GM19468 (cell line): ENCODE data around the gene MS4A15.
A peak's percentile ranks its signal among the peaks of the same experiment; 100 is the strongest.

Experiments
- ATAC-seq: cut with Tn5 transposase; IDR thresholded peaks from one replicate; pipeline ENCODE4 v1.9.1; 2021; ENCODE audit warnings: mild to moderate bottlenecking, moderate library complexity, moderate number of reproducible peaks; ENCODE audit not compliant: unreplicated experiment; ENCODE audit errors: extremely low read depth

The MS4A15 gene

DNA sequence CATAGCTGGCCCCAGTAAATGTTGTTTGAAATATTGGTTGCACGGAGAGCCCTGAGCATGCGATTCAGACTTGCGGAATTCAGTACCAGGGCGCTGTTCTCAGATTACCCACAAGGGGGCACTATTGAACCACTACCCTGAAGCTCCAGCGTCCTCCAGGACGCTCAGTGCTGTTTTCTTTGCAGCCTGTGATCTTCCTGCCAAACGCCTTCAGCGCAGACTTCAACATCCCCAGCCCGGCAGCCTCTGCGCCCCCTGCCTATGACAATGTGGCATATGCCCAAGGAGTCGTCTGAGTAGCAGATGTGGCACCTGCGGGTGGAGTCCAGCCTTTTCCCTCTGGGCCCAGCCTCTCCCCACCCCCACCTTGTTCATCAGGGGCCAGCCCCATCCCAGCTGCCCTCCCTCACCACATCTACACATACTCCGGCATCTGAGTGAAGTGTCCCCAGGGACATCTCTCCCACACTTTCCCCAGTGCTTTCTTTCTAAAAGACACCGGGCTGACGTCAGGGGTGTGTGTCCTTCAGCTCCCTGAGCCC is 18.8 kb downstream of the MS4A15 start:
- ATAC-seq = peak; percentile 64

DNA sequence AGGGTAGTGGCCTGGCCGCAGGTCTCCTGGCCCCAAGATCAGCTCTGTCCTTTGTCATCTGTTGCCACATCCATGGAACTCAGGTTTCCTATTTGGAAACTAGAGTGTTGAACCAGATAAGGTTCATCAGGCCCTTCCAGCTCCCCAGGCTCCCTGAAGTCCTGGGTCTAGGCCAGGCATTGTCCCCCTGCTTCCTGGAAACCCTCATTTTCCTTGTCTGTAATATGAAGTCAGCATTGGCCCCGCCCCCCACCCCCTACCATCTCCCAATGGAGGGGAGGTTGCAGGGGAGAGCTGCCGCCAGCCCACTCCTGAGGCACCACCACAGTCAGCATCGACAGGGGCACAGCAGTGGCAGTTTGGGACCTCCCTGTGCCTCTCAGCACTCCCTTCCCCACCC is 19.5 kb downstream of the MS4A15 start:
- no peak for ATAC-seq

DNA sequence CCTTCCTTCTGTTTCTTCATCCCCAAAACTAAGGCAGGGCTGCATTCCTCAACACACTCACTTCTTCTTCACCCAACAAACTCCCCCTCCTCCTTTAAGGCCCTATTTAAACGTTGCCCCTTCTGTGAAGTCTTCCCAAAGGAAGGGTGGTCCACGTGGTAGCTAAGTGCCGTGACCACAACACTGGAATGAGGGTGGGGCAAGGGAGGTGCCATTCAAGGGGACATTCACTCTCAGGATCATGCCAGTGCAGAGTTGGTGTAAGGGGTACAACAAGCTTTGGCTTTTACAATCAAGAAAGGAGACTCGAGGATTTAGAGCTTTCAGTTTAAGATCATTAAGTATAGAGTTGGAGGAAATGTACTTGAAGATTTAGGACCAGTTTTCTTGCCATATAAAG is 20.4 kb downstream of the MS4A15 start:
- ATAC-seq = no peak

DNA sequence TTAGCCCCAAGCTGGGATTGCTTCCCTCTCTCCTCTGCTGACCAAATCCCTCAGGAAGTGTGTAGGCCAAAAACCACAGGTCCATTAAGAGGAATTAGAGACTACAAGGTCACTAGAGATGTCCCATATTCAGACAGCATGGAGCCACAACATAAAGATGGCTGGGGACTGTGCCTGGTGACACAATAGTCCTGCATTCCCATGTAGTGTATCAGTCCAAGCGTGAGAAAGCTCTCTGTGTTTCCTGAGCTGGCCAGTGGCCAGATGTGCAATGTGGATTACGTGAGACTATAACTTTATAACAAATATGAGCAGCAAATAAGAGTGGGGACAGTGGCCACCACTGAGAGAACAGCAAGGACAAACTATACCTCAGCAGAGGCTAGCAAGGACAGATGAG is 20.9 kb downstream of the MS4A15 start:
- ATAC-seq = no peak

DNA sequence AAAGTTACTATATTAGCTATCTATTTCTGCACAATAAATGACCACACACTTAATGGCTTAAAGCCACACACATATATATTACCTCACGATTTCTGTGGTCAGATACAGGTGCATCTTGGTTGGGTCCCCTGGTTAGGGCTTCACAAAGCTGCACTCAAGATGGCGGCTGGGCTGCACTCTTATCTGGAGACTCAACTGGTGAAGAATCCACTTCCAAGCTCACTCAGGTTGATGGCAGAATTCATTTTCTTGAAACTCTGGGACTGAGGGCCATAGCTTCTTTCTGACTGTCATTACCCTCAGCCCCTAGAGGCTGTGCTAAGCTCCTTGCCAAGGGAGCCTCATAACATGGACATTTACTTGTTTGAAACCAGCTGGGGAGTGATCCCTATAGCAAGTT is 23.4 kb downstream of the MS4A15 start:
- no peak for ATAC-seq

DNA sequence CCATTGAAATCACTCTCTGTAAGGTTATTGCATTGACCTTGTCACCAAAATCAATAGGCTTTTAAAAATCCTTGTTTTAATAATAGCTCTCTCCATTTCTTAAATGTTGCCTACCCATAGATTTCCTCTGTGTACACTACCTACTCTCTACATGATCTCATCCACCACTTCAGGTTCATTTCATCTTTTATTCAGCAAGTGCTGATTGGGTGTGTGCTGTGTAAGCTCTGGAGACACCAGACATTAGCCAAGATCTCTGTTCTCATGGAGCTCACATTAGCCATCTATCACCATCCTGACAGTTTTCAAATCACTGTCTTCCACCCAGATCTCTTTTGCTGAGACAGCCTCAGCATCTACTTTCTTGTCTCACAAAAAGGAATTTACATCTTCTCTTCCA is 24.1 kb downstream of the MS4A15 start:
- no peak for ATAC-seq

DNA sequence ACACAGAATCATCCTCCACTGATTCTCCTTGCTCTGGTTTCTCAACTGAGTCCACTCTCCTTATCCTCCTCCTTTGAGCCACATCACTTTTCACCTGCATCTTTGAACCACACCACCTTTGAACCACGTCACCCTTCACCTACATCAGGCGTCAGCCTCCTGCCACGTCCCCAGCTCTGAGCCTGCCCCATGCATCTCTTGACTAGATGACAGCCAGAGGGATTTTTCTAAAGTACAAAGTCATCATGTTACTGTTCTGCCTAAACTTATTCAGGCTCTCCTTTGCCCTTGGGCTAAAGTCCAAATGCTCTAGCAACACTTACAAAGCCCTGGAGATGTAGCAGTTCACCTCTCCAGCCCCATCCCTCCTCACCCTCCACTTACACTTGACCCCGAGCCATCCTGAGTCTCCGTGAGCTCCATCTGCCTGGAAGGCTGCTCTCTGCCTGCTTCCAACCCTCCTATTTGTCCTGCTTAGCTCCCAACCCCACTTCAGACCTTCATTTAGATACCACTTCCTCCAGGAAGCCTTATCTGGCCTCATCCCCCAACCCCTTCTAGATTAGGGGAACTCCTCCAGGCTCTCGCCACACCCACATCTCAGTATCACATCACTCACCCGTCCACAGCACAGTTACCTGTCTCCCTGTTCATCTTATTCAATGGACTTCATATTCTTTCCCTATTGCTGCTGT is 24.8 kb downstream of the MS4A15 start:
- ATAC-seq = no peak

DNA sequence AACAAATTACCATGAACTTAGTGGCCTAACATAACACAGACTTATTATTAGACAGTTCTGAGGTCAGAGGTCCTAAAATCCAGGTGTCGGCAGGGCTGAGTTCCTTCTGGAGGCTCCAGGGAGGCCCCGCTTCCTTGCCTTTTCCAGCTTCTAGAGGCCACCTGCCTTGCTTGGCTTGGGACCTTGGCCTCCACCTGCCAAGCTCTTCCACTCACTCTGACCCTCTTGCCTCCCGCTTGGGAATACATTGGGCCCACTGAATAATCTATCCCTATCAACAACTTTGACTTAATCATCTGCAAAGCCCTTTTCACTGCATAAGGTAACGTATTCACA is 25.3 kb downstream of the MS4A15 start:
- ATAC-seq = no peak

DNA sequence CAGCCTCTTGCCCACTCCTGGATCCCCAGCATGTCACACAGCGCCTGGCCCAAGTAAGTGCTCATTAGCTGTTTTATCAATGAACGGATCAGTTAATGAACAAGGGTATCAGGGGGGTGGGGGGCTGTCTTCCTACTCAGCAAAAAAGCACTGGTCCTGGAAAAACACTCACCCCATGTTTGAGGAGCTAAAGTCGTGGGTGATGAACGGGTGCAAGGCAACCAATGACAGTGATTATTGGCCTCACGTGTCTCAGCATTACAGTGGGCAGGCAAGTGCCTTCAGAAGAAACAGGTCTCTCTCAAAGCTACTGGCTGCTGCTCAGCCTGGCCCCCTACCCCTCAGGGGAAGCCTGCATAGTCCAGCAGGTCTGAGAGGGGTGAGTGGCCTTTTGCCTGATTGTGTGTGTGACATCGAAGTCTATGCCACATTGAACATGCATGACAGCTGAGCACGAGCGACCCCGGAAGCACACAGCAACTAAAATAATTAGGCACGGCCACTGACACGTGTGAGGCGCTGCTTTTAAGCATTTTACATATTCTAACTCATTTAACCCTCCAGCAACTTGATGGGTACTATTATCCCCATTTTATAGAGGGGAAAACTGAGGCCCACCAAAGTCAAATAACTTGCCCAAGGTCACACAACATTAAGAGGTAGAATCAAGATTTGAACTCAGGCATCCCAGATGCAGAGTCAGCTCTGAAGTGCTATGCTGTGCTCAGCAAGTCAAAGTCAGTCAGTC is 25.9 kb downstream of the MS4A15 start:
- ATAC-seq = no peak

DNA sequence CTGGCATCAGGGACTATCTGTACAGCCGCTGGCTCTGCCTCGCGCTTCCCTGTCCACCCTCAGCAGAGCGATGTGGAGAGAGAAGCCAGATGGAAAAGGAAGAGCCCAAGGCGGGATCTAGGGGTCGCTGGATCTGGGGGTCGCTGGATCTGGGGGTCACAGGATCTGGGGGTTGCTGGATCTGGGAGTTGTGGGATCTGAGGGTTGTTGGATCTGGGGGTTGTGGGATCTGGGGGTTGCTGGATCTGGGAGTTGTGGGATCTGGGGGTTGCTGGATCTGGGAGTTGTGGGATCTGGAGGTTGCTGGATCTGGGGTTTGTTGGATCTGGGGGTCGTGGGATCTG is 26.4 kb downstream of the MS4A15 start:
- no peak for ATAC-seq

DNA sequence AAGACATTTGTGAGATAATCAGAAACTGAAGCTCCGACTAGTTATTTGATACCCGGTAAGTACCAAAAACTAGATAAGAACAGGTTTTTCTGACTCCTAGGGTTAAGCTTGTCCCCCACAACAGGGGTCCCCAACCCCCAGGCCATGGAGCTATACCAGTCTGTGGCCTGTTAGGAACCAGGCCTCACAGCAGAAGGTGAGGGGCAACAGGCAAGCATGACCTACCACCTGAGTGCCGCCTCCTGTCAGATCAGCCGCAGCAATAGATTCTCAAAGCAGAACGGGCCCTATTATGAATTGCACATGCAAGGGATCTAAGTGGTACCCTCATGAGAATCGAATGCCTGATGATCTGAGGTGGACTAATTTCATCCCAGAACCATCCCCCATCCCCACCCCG is 27.2 kb downstream of the MS4A15 start:
- ATAC-seq = no peak

DNA sequence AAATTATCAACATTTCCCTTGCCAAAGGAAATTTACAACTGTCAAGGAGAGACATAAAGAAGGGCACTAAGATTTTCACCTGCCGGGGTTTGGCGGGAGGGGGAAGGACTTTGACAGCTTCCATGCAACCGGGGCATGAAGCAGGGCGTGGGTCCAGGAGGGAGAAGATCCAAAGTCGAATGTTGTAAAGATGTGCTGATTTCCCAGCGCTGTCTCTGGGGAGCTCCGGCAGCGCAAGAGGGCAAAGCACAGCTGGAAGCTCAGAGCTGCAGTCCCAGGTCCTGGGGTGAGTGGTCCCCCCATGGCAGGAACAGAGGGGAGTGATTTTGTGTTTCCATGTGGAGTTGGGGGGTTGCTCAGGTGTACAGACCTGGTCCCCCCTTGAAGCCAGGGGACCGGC is 28.5 kb downstream of the MS4A15 start, which contains the start of gene MS4A10:
Gene MS4A10, plus strand, starts transcription at position 198 of the 400 bp plus-strand sequence. CDS start 5,003 bp downstream, outside the sequence.
- no peak for ATAC-seq

DNA sequence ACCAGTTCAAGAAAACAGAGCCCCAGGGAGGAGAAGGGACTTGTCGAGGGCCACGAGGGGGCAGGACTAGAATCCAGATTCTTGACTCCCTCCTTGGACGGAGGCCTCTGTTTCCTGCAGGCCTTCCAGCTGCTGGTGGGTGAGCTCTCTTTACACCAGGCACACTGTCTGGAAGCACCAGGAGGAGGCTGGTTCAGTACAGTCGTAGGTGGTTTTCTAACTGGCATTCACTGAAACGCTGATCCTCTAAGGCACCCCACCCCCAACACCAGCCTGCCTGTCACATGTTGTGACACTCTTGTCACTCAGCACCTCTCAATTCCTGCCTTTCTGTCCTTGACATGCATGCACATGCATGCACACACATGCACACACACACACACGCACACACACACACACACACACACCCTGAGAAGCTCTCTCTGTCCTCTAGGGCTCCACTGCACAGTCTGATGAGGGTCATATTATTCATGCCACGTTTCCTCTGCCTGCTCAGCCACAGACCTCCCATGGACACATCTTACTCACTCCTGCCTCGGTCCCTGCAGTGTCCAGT is 29.2 kb downstream of the MS4A15 start:
- ATAC-seq = no peak

DNA sequence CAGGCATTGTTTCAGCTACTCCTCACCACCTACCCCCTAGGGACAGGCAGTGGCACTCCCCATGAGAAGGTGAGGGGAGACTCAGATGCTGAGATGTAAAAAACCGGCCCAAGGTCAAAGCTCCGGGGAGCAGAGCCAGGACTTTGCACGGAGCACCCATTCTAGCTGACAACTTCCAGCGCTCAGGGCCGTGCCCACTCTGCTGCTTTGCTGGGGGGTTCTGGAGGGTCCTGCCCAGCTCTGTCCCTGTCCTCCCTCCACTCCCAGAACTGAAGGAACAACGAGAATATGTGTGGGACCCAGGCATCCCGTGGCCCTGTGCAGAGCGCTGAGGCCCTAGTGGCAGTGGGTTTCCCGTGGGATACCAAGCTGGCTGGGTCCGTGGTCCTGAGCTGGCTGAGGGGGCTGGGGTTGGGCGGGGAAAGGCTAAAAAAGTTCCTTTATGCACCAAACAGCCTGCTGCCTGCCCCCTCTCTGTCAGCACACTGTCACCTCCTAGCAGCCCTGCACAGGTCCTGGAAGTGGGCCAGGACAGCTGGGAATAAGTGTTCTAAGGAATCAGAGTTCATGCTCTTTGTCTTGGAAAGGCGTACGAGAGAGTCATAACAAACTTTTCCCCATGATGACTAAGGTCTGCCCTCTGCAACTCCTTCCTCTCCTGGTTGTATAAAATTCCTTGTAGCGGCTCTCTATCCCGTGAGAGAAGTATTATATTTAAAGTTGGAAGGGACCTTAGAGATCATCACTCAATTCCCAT is 30.3 kb downstream of the MS4A15 start:
- no peak for ATAC-seq

DNA sequence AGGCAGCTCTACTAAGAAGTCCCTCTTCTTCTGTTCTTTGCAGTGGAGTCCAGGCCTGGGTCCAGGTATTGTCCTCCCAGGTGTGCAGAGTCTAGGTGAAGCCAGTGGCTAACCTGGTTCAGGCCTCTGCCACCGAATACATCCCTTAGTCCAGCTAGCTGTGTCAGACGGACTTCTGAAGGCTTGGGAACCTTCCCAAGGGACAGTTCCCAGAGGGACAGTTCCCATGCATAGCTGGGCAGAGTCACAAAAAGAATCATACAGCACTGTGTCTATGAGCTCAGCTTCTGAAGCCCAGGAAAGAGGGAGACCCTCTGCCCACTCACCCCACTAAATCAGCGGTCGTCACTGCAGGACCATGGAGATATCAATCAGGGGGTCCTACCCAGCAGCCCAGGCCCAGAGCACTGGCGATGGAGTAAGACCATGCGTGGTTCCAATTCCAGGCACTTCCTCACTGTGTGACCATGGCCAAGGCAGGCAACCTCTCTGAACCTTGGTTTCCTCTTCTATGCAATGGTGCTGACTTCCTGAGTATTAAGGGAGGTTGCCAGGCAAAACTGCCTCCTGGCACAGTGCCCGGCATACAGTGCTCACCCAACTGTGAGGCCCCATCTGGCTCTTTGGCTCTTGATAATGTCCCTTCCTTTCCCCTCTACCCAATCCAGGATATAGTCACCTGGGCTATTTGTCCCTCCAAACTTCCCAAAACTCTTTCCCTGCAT is 31.9 kb downstream of the MS4A15 start:
- ATAC-seq = no peak

DNA sequence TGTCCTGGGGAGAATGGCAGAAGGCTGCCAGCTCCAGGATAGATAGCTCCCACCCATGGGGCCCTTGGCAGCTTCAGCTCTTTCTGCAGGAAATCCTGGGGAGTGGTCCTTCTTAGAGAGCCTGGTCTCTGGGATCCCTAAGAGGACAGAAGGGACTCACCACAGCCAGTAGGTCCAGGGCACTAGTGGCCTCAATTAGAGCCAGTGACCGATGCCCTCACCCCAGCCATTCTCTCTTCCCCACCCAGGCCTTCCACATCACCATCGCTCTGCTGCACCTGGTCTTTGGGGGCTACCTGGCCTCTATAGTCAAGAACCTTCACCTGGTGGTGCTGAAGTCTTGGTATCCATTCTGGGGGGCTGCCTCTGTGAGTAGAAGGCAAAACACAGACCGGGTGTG is 34.1 kb downstream of the MS4A15 start:
- no peak for ATAC-seq

DNA sequence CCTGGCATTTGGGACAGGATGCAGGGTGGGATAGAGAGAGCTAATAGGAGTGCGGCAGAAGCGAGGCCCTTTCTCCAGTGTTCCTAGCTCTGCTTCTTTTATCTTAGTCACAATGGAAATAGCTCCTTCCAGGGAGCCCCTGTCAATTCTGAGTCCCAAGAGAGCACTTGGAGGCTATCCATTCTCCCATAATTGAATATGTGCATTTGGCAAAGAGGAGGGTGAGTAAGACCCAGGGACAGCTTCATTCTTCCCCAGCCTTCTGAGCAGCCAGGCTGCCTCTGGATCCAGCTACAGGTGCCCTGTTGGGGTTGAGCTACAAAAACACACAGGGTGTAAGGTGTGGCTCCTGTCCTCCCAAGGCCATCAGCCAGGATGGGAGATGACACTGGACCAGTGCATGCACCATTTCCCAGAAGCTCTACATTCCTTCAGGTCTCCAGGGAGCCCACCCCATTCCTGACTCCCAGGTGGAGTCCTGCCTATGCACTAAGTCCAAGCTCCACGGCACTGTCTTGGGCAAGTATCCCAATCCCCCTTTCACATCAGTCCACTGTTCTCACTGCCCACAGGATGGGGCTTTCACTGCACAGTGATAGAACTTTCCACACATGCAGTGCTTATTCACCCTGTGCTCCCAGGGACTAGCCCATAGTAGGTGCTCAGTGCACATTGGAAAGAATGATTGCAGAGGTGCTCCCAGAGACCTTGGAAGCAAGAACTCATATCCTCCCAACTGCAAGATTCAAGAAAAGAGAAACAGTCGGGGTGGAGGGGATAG is 34.7 kb downstream of the MS4A15 start:
- ATAC-seq = no peak

DNA sequence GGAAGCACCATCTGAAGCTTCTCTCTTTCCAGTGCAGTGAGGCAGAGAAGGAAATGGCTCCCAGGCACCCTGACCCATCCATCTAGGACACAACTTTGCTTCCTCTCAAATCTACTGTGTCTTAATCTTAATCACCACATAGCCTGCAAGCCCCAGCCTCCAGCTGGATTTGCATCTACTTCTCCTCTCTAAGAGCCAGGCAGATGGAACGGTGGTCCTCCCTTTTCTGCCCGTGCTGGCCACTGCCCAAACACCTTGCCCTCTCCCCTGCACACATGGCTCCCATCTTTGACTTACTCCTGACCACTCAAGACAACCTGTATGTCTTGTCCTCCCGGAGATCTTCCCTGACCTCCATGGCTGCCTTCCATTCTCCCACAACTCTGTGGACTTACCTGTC is 35.9 kb downstream of the MS4A15 start:
- no peak for ATAC-seq

DNA sequence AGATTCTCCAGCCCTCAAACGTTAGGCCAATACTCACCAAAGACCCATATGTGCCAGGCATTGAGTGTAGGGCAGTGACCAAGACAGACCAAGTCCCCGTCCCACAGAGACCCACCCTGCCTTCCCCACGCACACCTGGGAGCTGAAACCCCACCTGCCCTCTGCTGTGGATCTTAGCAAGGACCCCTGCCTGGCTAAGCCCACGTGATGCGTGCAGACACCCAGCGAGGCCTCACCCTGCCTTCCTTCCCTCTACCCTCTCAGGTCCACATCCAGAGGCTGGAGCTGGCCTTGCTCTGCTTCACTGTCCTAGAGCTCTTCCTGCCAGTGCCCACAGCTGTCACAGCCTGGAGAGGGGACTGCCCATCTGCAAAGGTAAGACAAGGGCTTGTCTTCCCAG is 38.6 kb downstream of the MS4A15 start:
- ATAC-seq = no peak
